H1 (cell line): ENCODE measurements around the gene CCDC171. TPM values are rescaled to one million over a fixed set of nuclear protein-coding genes. Genes with fewer than 3 reads are reported as not detected.

Experiments
- CHD2 ChIP-seq: IDR thresholded peaks from 2 replicates; pipeline ENCODE4 v1.6.1; 2012; ENCODE audit warnings: low read length, improper control_type of control experiment
- E2F6 ChIP-seq: IDR thresholded peaks from 2 replicates; pipeline ENCODE4 v1.6.1; 2012; ENCODE audit warnings: inconsistent platforms
- TBP ChIP-seq: IDR thresholded peaks from 2 replicates; pipeline ENCODE4 v1.6.1; 2011; ENCODE audit warnings: low read depth, low read length, improper control_type of control experiment
- polyA plus RNA-seq, 7 experiments: library from polyadenylated mRNA; depleted of rRNA in 3 of 7; stranded (reverse) in 5 of 7; unstranded in 2 of 7; fragments of >200 nt in 5 of 7; fragments of 200-250 nt in 2 of 7; gene quantifications; 1 replicate in 5 of 7; 2 replicates in 1 of 7; 4 replicates in 1 of 7; pipeline versions ENCODE4 v1.2.1 to v1.2.3, GENCODE V29; 2011 to 2013; ENCODE audit warnings: missing spikeins in 2 of 7, mixed read lengths in 2 of 7
- total RNA-seq: library from RNA; stranded (reverse); fragmentation: NEBNext Ultra II Directional; extraction: Animal tissue kit (Norgen Biotek cat#: 25700); gene quantifications from 2 replicates; pipeline ENCODE4 v1.2.1, GENCODE V29; 2021

Gene CCDC171
- total and polyA plus RNA-seq, 2 of the 8 experiments (the other 6 are each of a cell fraction or from before 2014, with no cell fraction given) = 0.83 to 2.3 TPM

- no peak for TF ChIP-seq CHD2
- no peak for TF ChIP-seq TBP
- TF ChIP-seq E2F6 = no peak
- TF ChIP-seq, all 59 proteins: peak for 0
These were observed 422.4 kb downstream of the CCDC171 start (continued) for GRCh38 chr9:15975101-15975778.
